MG63 (cell line): Measurements from ENCODE around the gene LEKR1. TPM values are rescaled to one million over a fixed set of nuclear protein-coding genes. Genes with fewer than 3 reads are reported as not detected.

ENCODE experiments used
- DNase-seq: peaks from one replicate; pipeline ENCODE4 v3.0.0-alpha.2; 2020
- H3K27me3 ChIP-seq: fragments of 250-450 bp; sonication (Bioruptor Pico); 2 replicates; pipeline ENCODE4 v1.5.1; 2020; ENCODE audit warnings: mild to moderate bottlenecking, moderate library complexity
- H3K36me3 ChIP-seq: fragments of 250-450 bp; sonication (Bioruptor Pico); 2 replicates; pipeline ENCODE4 v1.5.1; 2020; ENCODE audit warnings: mild to moderate bottlenecking, moderate library complexity
- H3K4me3 ChIP-seq: fragments of 250-450 bp; sonication (Bioruptor Pico); 2 replicates; pipeline ENCODE4 v1.5.1; 2020; ENCODE audit warnings: mild to moderate bottlenecking, moderate library complexity
- H3K9me3 ChIP-seq: fragments of 250-450 bp; sonication (Bioruptor Pico); 2 replicates; pipeline ENCODE4 v1.5.1; 2020; ENCODE audit warnings: mild to moderate bottlenecking, moderate library complexity
- total RNA-seq: library from RNA; depleted of rRNA; stranded (reverse); fragments of >200 nt; shearing (Covaris generic); gene quantifications from 2 replicates; pipeline ENCODE4 v1.2.3, GENCODE V29; 2014; ENCODE audit warnings: low replicate concordance

LEKR1 gene
- total RNA-seq, 1 experiment from 2014 or later, result not detected

GRCh38 chr3:157069406-157069805 is 243.3 kb downstream of the LEKR1 start:
- DNase-seq, result no peak
- Histone ChIP-seq H3K36me3 (no peaks in the 10 kb centered on the region), H3K9me3 (no peaks in the 10 kb centered on the region)

GRCh38 chr3:157069846-157070677 is 243.9 kb downstream of the LEKR1 start:
- Histone ChIP-seq H3K27me3 (no peaks in the 10 kb centered on the region), H3K4me3 (no peak overlapping the region), H3K36me3 (no peaks in the 10 kb centered on the region), H3K9me3 (no peaks in the 10 kb centered on the region)
- no peak for DNase-seq

More at GRCh38 chr3:157069406-157069805, 243.3 kb downstream of the LEKR1 start:
- no peak overlapping the region for H3K4me3 ChIP-seq
- H3K27me3 ChIP-seq, result no peaks in the 10 kb centered on the region

GRCh38 chr3:157070678-157070999 is 244.5 kb downstream of the LEKR1 start:
- Histone ChIP-seq H3K36me3 (no peaks in the 10 kb centered on the region), H3K4me3 (no peak overlapping the region), H3K27me3 (no peaks in the 10 kb centered on the region), H3K9me3 (no peaks in the 10 kb centered on the region)
- DNase-seq, result peak; percentile 97

GRCh38 chr3:157071744-157072525 is 245.8 kb downstream of the LEKR1 start:
- no peaks in the 10 kb centered on the region for H3K36me3 ChIP-seq
- no peak overlapping the region for H3K4me3 ChIP-seq
- no peaks in the 10 kb centered on the region for H3K9me3 ChIP-seq
- H3K27me3 ChIP-seq, result no peaks in the 10 kb centered on the region
- DNase-seq, result no peak

- peak; percentile 16 for DNase-seq
- H3K9me3 ChIP-seq, result no peaks in the 10 kb centered on the region
- H3K36me3 ChIP-seq, result no peaks in the 10 kb centered on the region
- H3K4me3 ChIP-seq, result no peak overlapping the region
- no peaks in the 10 kb centered on the region for H3K27me3 ChIP-seq
Observed at GRCh38 chr3:157073810-157074209, 247.7 kb downstream of the LEKR1 start.

GRCh38 chr3:157074490-157074889 is 248.3 kb downstream of the LEKR1 start:
- H3K36me3 ChIP-seq, result no peaks in the 10 kb centered on the region
- DNase-seq, result no peak
- no peaks in the 10 kb centered on the region for H3K27me3 ChIP-seq
- H3K4me3 ChIP-seq, result no peak overlapping the region
- H3K9me3 ChIP-seq, result no peaks in the 10 kb centered on the region

GRCh38 chr3:157074981-157075380 is 248.8 kb downstream of the LEKR1 start:
- DNase-seq, result no peak
- Histone ChIP-seq H3K36me3 (no peaks in the 10 kb centered on the region), H3K4me3 (no peak overlapping the region), H3K9me3 (no peaks in the 10 kb centered on the region), H3K27me3 (no peaks in the 10 kb centered on the region)

- H3K27me3 ChIP-seq, result no peaks in the 10 kb centered on the region
- DNase-seq, result peak; percentile 84
- H3K9me3 ChIP-seq, result no peaks in the 10 kb centered on the region
- H3K36me3 ChIP-seq, result no peaks in the 10 kb centered on the region
- no peak overlapping the region for H3K4me3 ChIP-seq
Observed at GRCh38 chr3:157075693-157076420, 249.7 kb downstream of the LEKR1 start.

- Histone ChIP-seq H3K4me3 (peak overlapping the region; percentile 18), H3K9me3 (no peaks in the 10 kb centered on the region), H3K36me3 (no peaks in the 10 kb centered on the region), H3K27me3 (no peaks in the 10 kb centered on the region)
- DNase-seq, result peak; percentile 91
Observed at GRCh38 chr3:157077565-157077991, 251.4 kb downstream of the LEKR1 start.

GRCh38 chr3:157078131-157078810 is 252.1 kb downstream of the LEKR1 start:
- Histone ChIP-seq H3K27me3 (no peaks in the 10 kb centered on the region), H3K9me3 (no peaks in the 10 kb centered on the region), H3K4me3 (peak overlapping the region; percentile 18), H3K36me3 (no peaks in the 10 kb centered on the region)
- peak; percentile 15 for DNase-seq

GRCh38 chr3:157078811-157079185 is 252.6 kb downstream of the LEKR1 start:
- no peak for DNase-seq
- Histone ChIP-seq H3K9me3 (no peaks in the 10 kb centered on the region), H3K4me3 (no peak overlapping the region)

GRCh38 chr3:157079676-157080369 is 253.7 kb downstream of the LEKR1 start:
- H3K27me3 ChIP-seq, result no peaks in the 10 kb centered on the region
- H3K36me3 ChIP-seq, result no peaks in the 10 kb centered on the region
- DNase-seq, result no peak
- H3K4me3 ChIP-seq, result no peak overlapping the region
- H3K9me3 ChIP-seq, result no peaks in the 10 kb centered on the region

More at GRCh38 chr3:157078811-157079185, 252.6 kb downstream of the LEKR1 start:
- H3K27me3 ChIP-seq, result no peaks in the 10 kb centered on the region
- H3K36me3 ChIP-seq, result no peaks in the 10 kb centered on the region

GRCh38 chr3:157081626-157082210 is 255.6 kb downstream of the LEKR1 start:
- no peaks in the 10 kb centered on the region for H3K9me3 ChIP-seq
- peak; percentile 96 for DNase-seq
- H3K27me3 ChIP-seq, result no peaks in the 10 kb centered on the region
- no peaks in the 10 kb centered on the region for H3K36me3 ChIP-seq
- H3K4me3 ChIP-seq, result no peak overlapping the region

- Histone ChIP-seq H3K9me3 (no peaks in the 10 kb centered on the region), H3K36me3 (no peaks in the 10 kb centered on the region), H3K4me3 (no peak overlapping the region), H3K27me3 (no peaks in the 10 kb centered on the region)
- DNase-seq, result peak; percentile 28
Observed at GRCh38 chr3:157082305-157082982, 256.3 kb downstream of the LEKR1 start.

- no peaks in the 10 kb centered on the region for H3K27me3 ChIP-seq
- H3K9me3 ChIP-seq, result no peaks in the 10 kb centered on the region
- H3K4me3 ChIP-seq, result no peak overlapping the region
- H3K36me3 ChIP-seq, result no peaks in the 10 kb centered on the region
- DNase-seq, result no peak
Observed at GRCh38 chr3:157083824-157084223, 257.7 kb downstream of the LEKR1 start.
